Fibroblast of lung (primary cell): ENCODE data around the gene SLC1A1. TPM values are rescaled to one million over a fixed set of nuclear protein-coding genes. Genes with fewer than 3 reads are reported as not detected.

Experiments used
- DNase-seq, 2 donors: peaks; one replicate each; pipeline versions ENCODE4 v3.0.0 to v3.0.0-alpha.2; 2010; ENCODE audit warnings: low read depth in 2 of 2
- H2AFZ ChIP-seq: 2 replicates; pipeline ENCODE4 v1.5.1; 2012; ENCODE audit warnings: low read length, control low read depth, inconsistent platforms
- H3K27ac ChIP-seq: 2 replicates; pipeline ENCODE4 v1.5.1; 2011; ENCODE audit warnings: low read length, control low read depth; ENCODE audit not compliant: insufficient read depth
- H3K27me3 ChIP-seq: 2 replicates; pipeline ENCODE4 v1.5.1; 2011; ENCODE audit warnings: mild to moderate bottlenecking, low read length; ENCODE audit not compliant: control insufficient read depth, insufficient read depth
- H3K36me3 ChIP-seq: 2 replicates; pipeline ENCODE4 v1.5.1; 2011; ENCODE audit warnings: low read length; ENCODE audit not compliant: control insufficient read depth, insufficient read depth
- H3K4me1 ChIP-seq: 2 replicates; pipeline ENCODE4 v1.5.1; 2011; ENCODE audit warnings: low read length; ENCODE audit not compliant: control insufficient read depth, insufficient read depth; ENCODE audit errors: extremely low read depth
- H3K4me2 ChIP-seq: 2 replicates; pipeline ENCODE4 v1.5.1; 2011; ENCODE audit warnings: low read length, control low read depth; ENCODE audit not compliant: insufficient read depth; ENCODE audit errors: extremely low read depth
- H3K4me3 ChIP-seq, 4 experiments: fragments of 200-600 bp in 1 of 4; sonication (generic) in 1 of 4; replicated peaks in 1 of 4; 2 replicates each; pipeline ENCODE4 v1.5.1; 2011 to 2016; ENCODE audit warnings: low read length in 4 of 4, low read depth in 3 of 4, mild to moderate bottlenecking in 3 of 4, control low read depth in 2 of 4, inconsistent platforms in 1 of 4, mixed read lengths in 1 of 4; ENCODE audit not compliant: insufficient read depth in 1 of 4; ENCODE audit errors: control extremely low read depth in 1 of 4
- H3K79me2 ChIP-seq: 2 replicates; pipeline ENCODE4 v1.5.1; 2012; ENCODE audit warnings: mild to moderate bottlenecking, low read length, inconsistent platforms; ENCODE audit not compliant: control insufficient read depth, insufficient read depth
- H3K9ac ChIP-seq: 2 replicates; pipeline ENCODE4 v1.5.1; 2011; ENCODE audit warnings: mild to moderate bottlenecking, low read length, control low read depth; ENCODE audit not compliant: insufficient read depth
- H3K9me3 ChIP-seq: 2 replicates; pipeline ENCODE4 v1.5.1; 2012; ENCODE audit warnings: low read depth, low read length; ENCODE audit not compliant: control insufficient read depth, insufficient read depth
- H4K20me1 ChIP-seq: 2 replicates; pipeline ENCODE4 v1.5.1; 2011; ENCODE audit warnings: low read length; ENCODE audit not compliant: control insufficient read depth, insufficient read depth; ENCODE audit errors: extremely low read depth
- EZH2 ChIP-seq: IDR thresholded peaks from 2 replicates; pipeline ENCODE4 v1.5.1; 2012; ENCODE audit warnings: low read length, control low read depth, mild to moderate bottlenecking; ENCODE audit errors: missing control alignments
- polyA plus RNA-seq, 2 donors: library from polyadenylated mRNA; depleted of rRNA in 1 of 2; stranded (reverse) in 1 of 2; unstranded in 1 of 2; fragments of >200 nt; gene quantifications; 2 replicates each; pipeline ENCODE4 v1.2.1, GENCODE V29; 2011 to 2012; ENCODE audit warnings: missing spikeins in 1 of 2
- total RNA-seq: library from RNA; depleted of rRNA; stranded (reverse); fragments of >200 nt; gene quantifications from 2 replicates; pipeline ENCODE4 v1.2.1, GENCODE V29; 2014
- TF ChIP-seq, protein P1 (sequence below), 2 donors: IDR thresholded peaks in 1 of 2; conservative IDR thresholded peaks in 1 of 2; 1 replicate in 1 of 2; 2 replicates in 1 of 2; pipeline ENCODE4 v1.5.1; 2011 to 2012; ENCODE audit warnings: low read length in 2 of 2, control low read depth in 1 of 2, inconsistent platforms in 1 of 2, low read depth in 1 of 2, mild to moderate bottlenecking in 1 of 2

SLC1A1 gene
- total and polyA plus RNA-seq, 2 donors (not counting 1 experiment from before 2014, with no cell fraction given): 4.5 to 64.1 TPM

DNA sequence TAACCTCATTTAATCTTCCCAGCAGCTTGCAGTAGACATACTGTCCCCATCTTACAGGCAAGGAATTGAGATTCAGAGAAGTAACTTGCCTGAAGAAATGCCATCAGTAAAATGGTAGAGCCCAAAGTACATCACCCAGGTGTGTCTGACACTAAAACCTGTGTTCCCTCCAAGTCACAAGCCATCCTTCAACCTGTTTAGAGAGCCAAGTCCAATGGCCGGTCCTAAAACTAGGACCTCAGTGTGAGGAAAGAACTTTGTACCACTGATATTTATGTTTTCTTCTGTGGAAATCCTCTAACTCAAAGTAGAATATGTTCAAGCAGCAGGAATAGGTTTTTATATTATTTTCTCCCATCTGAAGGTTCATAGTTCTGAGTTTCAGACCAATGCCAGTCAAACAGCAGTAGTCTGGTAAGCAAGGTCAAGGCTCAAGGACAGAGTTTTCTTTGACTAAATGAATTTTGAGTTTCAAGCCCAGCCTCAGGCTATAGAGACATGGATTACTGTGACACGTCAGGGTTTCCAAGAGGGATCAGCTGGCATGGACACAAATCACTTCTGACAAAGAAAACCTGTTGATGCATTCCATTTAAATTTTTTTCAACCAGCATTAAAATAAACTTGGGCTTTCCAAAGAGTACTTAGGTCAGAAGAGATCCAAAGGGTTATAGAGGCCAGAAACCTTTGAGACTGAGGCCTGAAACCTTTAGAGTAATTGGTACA is 90.9 kb downstream of the SLC1A1 start:
- no peak overlapping the region for H3K27ac ChIP-seq
- H4K20me1 ChIP-seq: no peaks in the 10 kb centered on the region
- H3K4me2 ChIP-seq: no peak overlapping the region
- H3K4me1 ChIP-seq: no peaks in the 10 kb centered on the region
- no peak overlapping the region for H2AFZ ChIP-seq
- no peaks in the 10 kb centered on the region for H3K27me3 ChIP-seq
- TF ChIP-seq EZH2: no peak
- no peaks in the 10 kb centered on the region for H3K9me3 ChIP-seq
- H3K36me3 ChIP-seq: no peaks in the 10 kb centered on the region
- no peak for DNase-seq
- H3K9ac ChIP-seq: no peak overlapping the region
- no peak overlapping the region for H3K4me3 ChIP-seq
- H3K79me2 ChIP-seq: no peaks in the 10 kb centered on the region

DNA sequence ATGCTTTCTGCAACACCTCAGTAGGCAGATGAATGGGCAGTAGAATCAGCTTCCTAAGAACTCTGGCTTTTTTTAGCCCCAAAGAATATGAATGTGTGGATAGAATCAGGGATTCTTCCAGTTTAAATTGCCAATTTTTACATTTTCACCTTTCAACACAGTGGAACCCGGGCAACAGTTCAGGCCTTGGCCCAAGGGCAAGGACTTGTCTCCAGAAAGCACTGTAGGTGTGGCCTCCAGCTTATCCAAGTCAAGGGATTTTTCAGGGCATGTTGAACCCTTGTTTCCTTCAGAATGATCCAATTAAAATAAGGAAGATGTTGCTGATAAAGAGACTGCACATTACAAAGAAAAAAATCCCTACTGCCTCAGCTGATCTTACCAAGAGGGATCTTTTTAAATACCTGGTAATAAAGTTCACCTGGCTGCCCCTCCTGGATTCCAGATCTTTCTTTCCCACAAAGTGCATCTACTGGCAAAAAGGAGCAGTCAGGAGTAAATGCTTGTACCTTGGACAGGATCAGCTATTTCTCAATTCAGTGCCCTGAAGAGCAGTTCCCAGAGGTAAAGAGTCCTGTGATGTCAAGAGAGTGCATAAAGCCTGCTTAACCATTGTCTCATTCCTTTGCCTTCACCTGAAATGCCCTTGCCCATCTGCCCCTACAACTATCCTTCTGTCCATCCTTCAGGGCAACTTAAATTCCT is 91.7 kb downstream of the SLC1A1 start:
- no peak overlapping the region for H3K27ac ChIP-seq
- H2AFZ ChIP-seq: no peak overlapping the region
- H3K9me3 ChIP-seq: no peaks in the 10 kb centered on the region
- H3K27me3 ChIP-seq: no peaks in the 10 kb centered on the region
- no peaks in the 10 kb centered on the region for H4K20me1 ChIP-seq
- no peak for TF ChIP-seq EZH2
- TF ChIP-seq, protein P1, sequence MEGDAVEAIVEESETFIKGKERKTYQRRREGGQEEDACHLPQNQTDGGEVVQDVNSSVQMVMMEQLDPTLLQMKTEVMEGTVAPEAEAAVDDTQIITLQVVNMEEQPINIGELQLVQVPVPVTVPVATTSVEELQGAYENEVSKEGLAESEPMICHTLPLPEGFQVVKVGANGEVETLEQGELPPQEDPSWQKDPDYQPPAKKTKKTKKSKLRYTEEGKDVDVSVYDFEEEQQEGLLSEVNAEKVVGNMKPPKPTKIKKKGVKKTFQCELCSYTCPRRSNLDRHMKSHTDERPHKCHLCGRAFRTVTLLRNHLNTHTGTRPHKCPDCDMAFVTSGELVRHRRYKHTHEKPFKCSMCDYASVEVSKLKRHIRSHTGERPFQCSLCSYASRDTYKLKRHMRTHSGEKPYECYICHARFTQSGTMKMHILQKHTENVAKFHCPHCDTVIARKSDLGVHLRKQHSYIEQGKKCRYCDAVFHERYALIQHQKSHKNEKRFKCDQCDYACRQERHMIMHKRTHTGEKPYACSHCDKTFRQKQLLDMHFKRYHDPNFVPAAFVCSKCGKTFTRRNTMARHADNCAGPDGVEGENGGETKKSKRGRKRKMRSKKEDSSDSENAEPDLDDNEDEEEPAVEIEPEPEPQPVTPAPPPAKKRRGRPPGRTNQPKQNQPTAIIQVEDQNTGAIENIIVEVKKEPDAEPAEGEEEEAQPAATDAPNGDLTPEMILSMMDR (conservative IDR thresholded peaks at IDR 0.05 in 1 of 2, IDR thresholded peaks at IDR 0.05 in 1 of 2; ENCODE audit: low read depth in 1 of 2, low read length in 2 of 2): no peak
- no peaks in the 10 kb centered on the region for H3K79me2 ChIP-seq
- no peaks in the 10 kb centered on the region for H3K36me3 ChIP-seq
- H3K9ac ChIP-seq: no peak overlapping the region
- no peak overlapping the region for H3K4me2 ChIP-seq
- no peaks in the 10 kb centered on the region for H3K4me1 ChIP-seq
- DNase-seq: no peak
- no peak overlapping the region for H3K4me3 ChIP-seq

DNA sequence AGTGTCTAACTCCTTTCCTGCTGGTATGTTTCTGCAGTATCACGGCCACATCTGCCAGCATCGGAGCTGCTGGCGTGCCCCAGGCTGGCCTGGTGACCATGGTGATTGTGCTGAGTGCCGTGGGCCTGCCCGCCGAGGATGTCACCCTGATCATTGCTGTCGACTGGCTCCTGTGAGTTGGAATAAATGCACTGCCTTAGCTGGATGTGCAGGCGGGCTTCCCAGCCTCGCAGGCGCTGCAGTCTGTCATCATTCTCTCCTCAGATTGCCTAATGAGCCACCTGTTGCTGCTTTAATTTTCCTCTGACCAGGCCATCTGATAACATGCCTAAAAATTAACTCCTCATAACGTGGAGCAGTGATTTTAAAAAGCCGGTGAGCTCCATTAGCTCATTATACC is 92.7 kb downstream of the SLC1A1 start:
- no peaks in the 10 kb centered on the region for H3K36me3 ChIP-seq
- H2AFZ ChIP-seq: no peak overlapping the region
- no peaks in the 10 kb centered on the region for H3K27me3 ChIP-seq
- H3K4me1 ChIP-seq: no peaks in the 10 kb centered on the region
- DNase-seq: no peak
- H3K9me3 ChIP-seq: no peaks in the 10 kb centered on the region
- TF ChIP-seq, protein P1 (conservative IDR thresholded peaks at IDR 0.05 in 1 of 2, IDR thresholded peaks at IDR 0.05 in 1 of 2; ENCODE audit: low read depth in 1 of 2, low read length in 2 of 2): no peak
- TF ChIP-seq EZH2: no peak
- no peaks in the 10 kb centered on the region for H4K20me1 ChIP-seq
- no peak overlapping the region for H3K4me3 ChIP-seq
- no peak overlapping the region for H3K9ac ChIP-seq
- H3K79me2 ChIP-seq: no peaks in the 10 kb centered on the region
- no peak overlapping the region for H3K4me2 ChIP-seq
- H3K27ac ChIP-seq: no peak overlapping the region
